B cell (primary cell): Measurements from ENCODE around the gene CAMK2D. TPM values are rescaled to one million over a fixed set of nuclear protein-coding genes. Genes with fewer than 3 reads are reported as not detected.

ENCODE experiments used
- ATAC-seq: fragments of 200-7000 bp; cut with Tn5 transposase; one replicate; pipeline ENCODE4 v1.10.0; 2021; ENCODE audit warnings: low read depth, mild to moderate bottlenecking, moderate number of reproducible peaks, moderate library complexity
- CTCF ChIA-PET: fragments of 350-600 bp; sonication (Branson Sonifier 250); formaldehyde crosslinking; loops from one replicate; lab custom pipeline; 2021; ENCODE audit warnings: antibody characterized with exemption, inconsistent platforms; lab: Charles Lee
- POLR2A ChIA-PET: fragments of 350-600 bp; sonication (Branson Sonifier 250); formaldehyde crosslinking; loops from one replicate; lab custom pipeline; 2021; ENCODE audit warnings: antibody characterized with exemption; lab: Charles Lee
- DNase-seq: peaks from one replicate; pipeline ENCODE4 v3.0.0; 2013
- H2AFZ ChIP-seq: 2 replicates; pipeline ENCODE4 v1.6.1; 2012; ENCODE audit warnings: mild to moderate bottlenecking, low read depth, low read length; ENCODE audit not compliant: insufficient read depth, poor library complexity, severe bottlenecking
- H3K27ac ChIP-seq, 2 donors: 1 replicate in 1 of 2; 2 replicates in 1 of 2; pipeline ENCODE4 v1.5.1; 2012 to 2013; ENCODE audit warnings: low read length in 2 of 2, mild to moderate bottlenecking in 2 of 2, moderate library complexity in 1 of 2
- H3K27me3 ChIP-seq, 4 experiments: fragments of 200-600 bp in 1 of 4; sonication (generic) in 1 of 4; replicated peaks in 1 of 4; 1 replicate in 2 of 4; 2 replicates in 2 of 4; pipeline versions ENCODE4 v1.6.1 to v1.7.0; 2013 to 2016; ENCODE audit warnings: low read length in 3 of 4, mild to moderate bottlenecking in 2 of 4, mixed read lengths in 1 of 4, moderate library complexity in 1 of 4; ENCODE audit not compliant: insufficient read depth in 4 of 4, control insufficient read depth in 3 of 4; ENCODE audit errors: control extremely low read depth in 1 of 4
- H3K36me3 ChIP-seq, 2 experiments: replicated peaks in 1 of 2; 1 replicate in 1 of 2; 2 replicates in 1 of 2; pipeline versions ENCODE4 v1.6.1 to v1.7.1; 2013; ENCODE audit warnings: low read length in 1 of 2; ENCODE audit not compliant: insufficient read depth in 2 of 2, control insufficient read depth in 1 of 2; ENCODE audit errors: control extremely low read depth in 1 of 2, extremely low read depth in 1 of 2
- H3K4me1 ChIP-seq, 2 donors: fragments of 200-600 bp in 1 of 2; sonication (generic) in 1 of 2; 1 replicate in 1 of 2; 2 replicates in 1 of 2; pipeline versions ENCODE4 v1.5.1 to v1.6.1; 2013 to 2017; ENCODE audit warnings: low read length in 2 of 2; ENCODE audit not compliant: control insufficient read depth in 2 of 2, insufficient read depth in 2 of 2
- H3K4me2 ChIP-seq: replicated peaks from 2 replicates; pipeline ENCODE3; 2012; ENCODE audit warnings: mild to moderate bottlenecking, low read depth, low read length; ENCODE audit not compliant: poor library complexity, severe bottlenecking
- H3K4me3 ChIP-seq, 5 experiments: fragments of 200-600 bp in 1 of 5; sonication (generic) in 1 of 5; 1 replicate in 3 of 5; 2 replicates in 2 of 5; pipeline versions ENCODE4 v1.5.1 to v1.7.0; 2011 to 2016; ENCODE audit warnings: low read length in 4 of 5, mild to moderate bottlenecking in 4 of 5, low read depth in 2 of 5, control low read depth in 1 of 5, moderate library complexity in 1 of 5; ENCODE audit not compliant: insufficient read depth in 1 of 5; ENCODE audit errors: control extremely low read depth in 1 of 5, extremely low read depth in 1 of 5
- H3K79me2 ChIP-seq: fragments of 200-600 bp; sonication (generic); one replicate; pipeline ENCODE4 v1.6.0; 2016; ENCODE audit warnings: low read length; ENCODE audit not compliant: control insufficient read depth, insufficient read depth
- H3K9ac ChIP-seq: fragments of 200-600 bp; sonication (generic); 2 replicates; pipeline ENCODE4 v1.6.1; 2017; ENCODE audit warnings: mild to moderate bottlenecking, low read length, moderate library complexity
- H3K9me3 ChIP-seq, 3 donors: one replicate each; pipeline versions ENCODE4 v1.6.1 to v1.7.1; 2013; ENCODE audit warnings: low read length in 2 of 3; ENCODE audit not compliant: control insufficient read depth in 2 of 3, insufficient read depth in 1 of 3; ENCODE audit errors: control extremely low read depth in 1 of 3
- H4K20me1 ChIP-seq: 2 replicates; pipeline ENCODE4 v1.6.0; 2012; ENCODE audit warnings: mild to moderate bottlenecking, low read length; ENCODE audit not compliant: insufficient read depth, control insufficient read depth, poor library complexity, severe bottlenecking
- H3K27ac Mint-ChIP-seq: one replicate; pipeline ENCODE4 v1.8.0; 2021; ENCODE audit warnings: mixed read lengths
- H3K27me3 Mint-ChIP-seq: one replicate; pipeline ENCODE4 v1.8.0; 2021; ENCODE audit warnings: mixed read lengths
- H3K4me1 Mint-ChIP-seq: one replicate; pipeline ENCODE4 v1.8.0; 2021; ENCODE audit warnings: mixed read lengths
- H3K4me3 Mint-ChIP-seq: one replicate; pipeline ENCODE4 v1.8.0; 2021; ENCODE audit warnings: mixed read lengths
- H3K9me3 Mint-ChIP-seq: one replicate; pipeline ENCODE4 v1.8.0; 2022; ENCODE audit warnings: mixed read lengths; ENCODE audit not compliant: insufficient read depth
- EZH2 ChIP-seq: IDR thresholded peaks from 2 replicates; pipeline ENCODE4 v1.6.1; 2012; ENCODE audit warnings: borderline replicate concordance, low read depth, mild to moderate bottlenecking, moderate library complexity, low read length; ENCODE audit not compliant: insufficient read depth, poor library complexity, severe bottlenecking
- WGBS: methylation state at CpG from one replicate; pipeline ENCODE4 v1.1.5; 2013; ENCODE audit warnings: missing lambda C conversion rate; ENCODE audit not compliant: insufficient coverage; 5-methylcytosine and 5-hydroxymethylcytosine counted together
- intact Hi-C: fragments of 100-400 bp; cut with micrococcal nuclease; formaldehyde crosslinking; loops from one replicate; pipeline ENCODE4 v1.10.0; 2022
- polyA plus RNA-seq: library from polyadenylated mRNA; depleted of rRNA; stranded (reverse); fragments of >200 nt; gene quantifications from 2 replicates; pipeline ENCODE4 v1.2.3, GENCODE V29; 2012
- total RNA-seq, 2 donors: library from RNA; stranded (reverse); fragments of 120-200 nt in 1 of 2; gene quantifications; 1 replicate in 1 of 2; 2 replicates in 1 of 2; pipeline versions ENCODE4 v1.2.3 to v1.2.4, GENCODE V29; 2013 to 2022
- TF ChIP-seq, protein P1 (sequence below): fragments of 200-600 bp; IDR thresholded peaks from one replicate; pipeline ENCODE4 v1.8.0; 2022; ENCODE audit warnings: antibody characterized with exemption, mild to moderate bottlenecking

CAMK2D gene
- total and polyA plus RNA-seq, 2 donors (not counting 1 experiment from before 2014, with no cell fraction given), result 26.3 to 57.0 TPM

DNA sequence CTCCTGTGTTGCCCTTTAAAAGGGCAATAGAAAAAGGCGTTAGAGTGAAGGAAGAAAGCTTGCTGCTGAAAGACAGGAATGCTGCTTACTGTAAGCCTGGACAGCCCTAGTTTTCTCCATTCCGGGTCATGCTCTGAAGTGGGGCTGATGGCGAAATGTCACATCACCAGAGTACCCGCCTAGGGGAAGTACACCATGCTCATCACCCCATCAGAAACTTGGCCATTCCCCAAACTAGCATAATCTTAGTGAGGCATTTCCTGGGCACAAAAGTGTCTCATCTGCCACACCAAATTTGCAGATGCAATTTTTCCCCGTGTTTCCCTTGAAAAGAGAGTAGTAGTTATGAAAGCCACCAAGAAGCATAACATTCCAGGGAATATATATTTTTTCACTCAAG lies 47.8 kb upstream of the CAMK2D start:
- 100% methylated on average over 3 of the region's 5 CpGs for WGBS

DNA sequence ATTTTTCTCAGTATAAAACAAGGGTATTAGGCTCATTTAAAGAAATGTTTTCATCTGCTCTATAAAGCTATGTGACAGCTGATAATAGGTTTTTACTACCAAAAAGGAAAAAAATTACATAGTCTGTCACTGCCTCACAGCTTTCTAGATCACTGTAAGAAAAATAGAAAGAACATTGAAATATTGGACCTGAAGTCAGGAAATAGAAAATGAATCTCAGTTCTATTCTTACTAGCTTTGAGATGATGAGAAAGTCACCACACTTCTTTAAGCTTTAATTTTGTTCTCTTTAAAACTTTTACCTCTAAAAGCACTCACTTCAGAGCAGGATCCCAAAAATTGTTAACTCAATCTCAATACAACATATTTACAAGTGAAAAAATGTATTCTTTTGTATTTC lies 45.3 kb upstream of the CAMK2D start:
- Histone ChIP-seq H3K9ac (no peak overlapping the region), H4K20me1 (no peaks in the 10 kb centered on the region), H3K79me2 (no peaks in the 10 kb centered on the region), H3K27me3 (peaks cover 0 to 4% (median 0%) of the 10 kb centered on the region in 4 experiments), H3K36me3 (no peaks in the 10 kb centered on the region), H3K9me3 (peaks cover 3 to 5% (median 4%) of the 10 kb centered on the region in 3 donors), H3K4me1 (no peaks in the 10 kb centered on the region), H3K27ac (no peak overlapping the region), H3K4me3 (no peak overlapping the region), H3K4me2 (no peak overlapping the region), H2AFZ (no peak overlapping the region)
- no peak overlapping the region for H3K27ac Mint-ChIP-seq
- ChIA-PET CTCF (interaction anchor here (1.2 kb wide), 1 partner anchor 259 kb away, joined by 3 read pairs; no protein-coding TSS in a partner anchor), POLR2A (no interaction called here)
- no peak for TF ChIP-seq EZH2
- TF ChIP-seq, protein P1, sequence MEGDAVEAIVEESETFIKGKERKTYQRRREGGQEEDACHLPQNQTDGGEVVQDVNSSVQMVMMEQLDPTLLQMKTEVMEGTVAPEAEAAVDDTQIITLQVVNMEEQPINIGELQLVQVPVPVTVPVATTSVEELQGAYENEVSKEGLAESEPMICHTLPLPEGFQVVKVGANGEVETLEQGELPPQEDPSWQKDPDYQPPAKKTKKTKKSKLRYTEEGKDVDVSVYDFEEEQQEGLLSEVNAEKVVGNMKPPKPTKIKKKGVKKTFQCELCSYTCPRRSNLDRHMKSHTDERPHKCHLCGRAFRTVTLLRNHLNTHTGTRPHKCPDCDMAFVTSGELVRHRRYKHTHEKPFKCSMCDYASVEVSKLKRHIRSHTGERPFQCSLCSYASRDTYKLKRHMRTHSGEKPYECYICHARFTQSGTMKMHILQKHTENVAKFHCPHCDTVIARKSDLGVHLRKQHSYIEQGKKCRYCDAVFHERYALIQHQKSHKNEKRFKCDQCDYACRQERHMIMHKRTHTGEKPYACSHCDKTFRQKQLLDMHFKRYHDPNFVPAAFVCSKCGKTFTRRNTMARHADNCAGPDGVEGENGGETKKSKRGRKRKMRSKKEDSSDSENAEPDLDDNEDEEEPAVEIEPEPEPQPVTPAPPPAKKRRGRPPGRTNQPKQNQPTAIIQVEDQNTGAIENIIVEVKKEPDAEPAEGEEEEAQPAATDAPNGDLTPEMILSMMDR, result no peak
- peaks cover 4% of the 10 kb centered on the region for H3K9me3 Mint-ChIP-seq
- H3K4me3 Mint-ChIP-seq, result no peak overlapping the region
- intact Hi-C loops, result no loop called here
- DNase-seq (no peak), ATAC-seq (no peak)
- H3K4me1 Mint-ChIP-seq, result no peaks in the 10 kb centered on the region
- no peaks in the 10 kb centered on the region for H3K27me3 Mint-ChIP-seq

More for the DNA sequence above, 47.8 kb upstream of the CAMK2D start:
- Histone ChIP-seq H3K36me3 (no peaks in the 10 kb centered on the region), H3K9me3 (no peaks in the 10 kb centered on the region), H4K20me1 (no peaks in the 10 kb centered on the region), H3K4me2 (no peak overlapping the region), H3K9ac (no peak overlapping the region), H3K27me3 (peaks cover 0 to 3% (median 0%) of the 10 kb centered on the region in 4 experiments), H3K4me1 (no peaks in the 10 kb centered on the region), H3K4me3 (no peak overlapping the region), H2AFZ (no peak overlapping the region), H3K27ac (no peak overlapping the region), H3K79me2 (no peaks in the 10 kb centered on the region)
- H3K27ac Mint-ChIP-seq, result no peak overlapping the region
- intact Hi-C loops, result no loop called here
- H3K9me3 Mint-ChIP-seq, result no peaks in the 10 kb centered on the region
- DNase-seq (no peak), ATAC-seq (no peak)
- POLR2A ChIA-PET, result no interaction called here
- H3K4me3 Mint-ChIP-seq, result no peak overlapping the region
- no peak for TF ChIP-seq EZH2
- TF ChIP-seq, protein P1, result no peak
- no peaks in the 10 kb centered on the region for H3K4me1 Mint-ChIP-seq
- no peaks in the 10 kb centered on the region for H3K27me3 Mint-ChIP-seq
- CTCF ChIA-PET, result no interaction called here
